HG02763 (cell line): ENCODE measurements around the gene C19orf25.
"Not testable (repeated sequence)": the region's sequence is repeated elsewhere in the genome, so short reads cannot be mapped to it uniquely, and the experiment has no call there.

Source experiments
- ATAC-seq: cut with Tn5 transposase; IDR thresholded peaks from one replicate; pipeline ENCODE4 v1.9.1; 2021; ENCODE audit warnings: mild to moderate bottlenecking, moderate library complexity; ENCODE audit not compliant: unreplicated experiment

C19orf25 gene

DNA sequence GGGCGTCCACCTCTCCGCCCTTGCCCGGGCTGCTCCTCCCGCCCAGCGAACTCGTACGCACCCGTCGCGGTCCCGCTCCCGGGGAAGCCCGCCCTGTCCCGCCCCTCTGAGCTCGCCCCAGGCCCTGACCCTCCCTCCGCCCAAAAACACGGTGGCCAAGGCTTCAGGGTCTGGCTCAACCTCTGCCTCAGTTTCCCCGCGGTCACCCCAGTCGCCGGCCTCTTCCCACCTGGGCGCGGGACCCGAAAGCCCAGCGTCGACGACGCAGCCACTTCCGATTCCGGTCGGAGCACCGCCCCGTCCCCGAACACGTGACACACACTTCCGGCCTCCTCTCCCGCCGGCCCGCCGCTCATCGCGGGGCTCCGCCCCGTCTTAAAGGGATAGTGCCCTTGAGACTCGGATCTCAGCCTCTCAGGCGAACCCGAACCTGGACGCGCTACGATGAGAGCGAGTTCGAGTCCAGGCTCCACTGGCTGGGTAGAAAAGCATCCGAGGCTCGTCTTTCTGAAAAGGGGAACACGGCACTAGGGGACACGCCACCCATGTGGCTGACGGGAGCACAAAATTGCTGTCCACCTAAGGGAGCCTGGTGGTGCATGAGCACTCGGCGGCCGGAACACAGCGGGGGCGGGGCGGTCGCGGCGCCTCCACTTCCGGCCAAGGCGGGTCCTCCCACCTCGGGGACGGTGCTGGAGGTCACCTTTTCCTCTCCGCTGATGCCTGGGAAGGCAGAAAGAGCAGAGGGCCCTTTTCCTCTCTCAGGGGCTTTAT is at the start of gene C19orf25:
C19orf25 (minus strand) TSS at position 282 of the 774 bp plus-strand sequence. CDS start 312 bp downstream, outside the sequence.
- peak; percentile 89 for ATAC-seq

DNA sequence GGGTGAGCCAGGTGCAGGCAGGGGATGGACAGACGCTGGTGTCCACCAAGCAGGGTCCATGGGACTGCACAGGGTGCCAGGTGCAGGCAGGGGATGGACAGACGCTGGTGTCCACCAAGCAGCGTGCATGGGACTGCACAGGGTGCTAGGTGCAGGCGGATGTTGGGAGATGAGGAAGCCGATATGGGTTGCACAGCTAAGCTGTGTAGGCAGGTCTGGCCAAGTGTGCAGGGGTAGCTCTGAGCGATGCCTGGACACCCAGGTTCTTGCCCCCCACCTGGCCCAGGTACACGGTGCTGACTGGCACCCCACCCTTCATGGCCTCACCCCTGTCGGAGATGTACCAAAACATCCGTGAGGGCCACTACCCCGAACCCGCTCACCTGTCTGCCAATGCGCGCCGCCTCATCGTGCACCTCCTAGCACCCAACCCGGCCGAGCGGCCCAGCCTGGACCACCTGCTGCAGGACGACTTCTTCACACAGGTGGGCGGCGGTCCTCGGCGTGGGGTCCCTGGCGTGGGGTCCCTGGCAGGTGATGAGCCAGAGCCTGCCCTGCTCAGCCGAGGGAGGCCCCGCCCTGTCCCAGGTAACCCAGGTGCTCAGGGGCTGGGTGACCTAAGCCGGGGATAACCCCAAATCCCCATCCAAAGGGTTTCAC is 48.8 kb upstream of the C19orf25 start:
- ATAC-seq, result no peak

- no peak for ATAC-seq
Observed at GRCh38 chr19:1526979-1527649, 48.1 kb upstream of the C19orf25 start.

GRCh38 chr19:1526066-1526778 is 47.2 kb upstream of the C19orf25 start:
- no peak for ATAC-seq

DNA sequence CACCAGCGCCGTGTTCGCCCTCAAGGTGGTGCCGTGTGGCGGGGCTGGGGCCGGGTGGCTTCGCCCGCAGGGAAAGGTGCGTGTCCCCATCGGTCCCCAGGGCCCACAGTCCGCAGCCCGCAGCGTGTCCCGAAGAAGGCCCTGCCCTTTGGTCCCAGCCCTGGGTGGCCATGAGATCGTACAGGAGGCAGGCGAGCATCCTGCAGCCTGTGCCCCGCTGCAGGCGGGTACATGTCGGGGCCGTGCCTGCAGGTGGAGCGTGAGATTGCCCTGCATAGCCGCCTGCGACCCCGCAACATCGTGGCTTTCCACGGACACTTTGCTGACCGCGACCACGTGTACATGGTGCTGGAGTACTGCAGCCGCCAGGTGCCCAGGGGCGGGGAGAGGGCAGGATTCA is 46.3 kb upstream of the C19orf25 start:
- ATAC-seq, result no peak

DNA sequence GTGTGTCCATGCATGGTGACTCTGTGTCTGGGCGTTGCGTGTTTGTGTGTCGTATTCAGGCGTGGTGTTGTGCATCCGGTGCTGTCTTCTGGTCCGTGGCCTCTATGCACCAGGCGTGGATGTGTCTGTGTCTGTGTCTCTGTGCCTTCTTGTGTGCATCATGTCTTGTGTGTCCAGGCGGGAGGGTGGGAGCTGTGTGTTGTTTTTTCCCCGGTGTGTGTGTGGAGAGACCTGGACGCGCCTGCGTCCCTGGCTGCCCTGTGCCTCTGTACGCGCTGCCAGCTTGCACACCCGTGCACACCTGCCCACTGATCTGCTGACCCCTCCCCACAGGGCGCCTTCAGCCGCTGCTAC is 45.9 kb upstream of the C19orf25 start:
- ATAC-seq, result no peak

- ATAC-seq, result no peak
Observed at GRCh38 chr19:1524287-1524971, 45.4 kb upstream of the C19orf25 start.

DNA sequence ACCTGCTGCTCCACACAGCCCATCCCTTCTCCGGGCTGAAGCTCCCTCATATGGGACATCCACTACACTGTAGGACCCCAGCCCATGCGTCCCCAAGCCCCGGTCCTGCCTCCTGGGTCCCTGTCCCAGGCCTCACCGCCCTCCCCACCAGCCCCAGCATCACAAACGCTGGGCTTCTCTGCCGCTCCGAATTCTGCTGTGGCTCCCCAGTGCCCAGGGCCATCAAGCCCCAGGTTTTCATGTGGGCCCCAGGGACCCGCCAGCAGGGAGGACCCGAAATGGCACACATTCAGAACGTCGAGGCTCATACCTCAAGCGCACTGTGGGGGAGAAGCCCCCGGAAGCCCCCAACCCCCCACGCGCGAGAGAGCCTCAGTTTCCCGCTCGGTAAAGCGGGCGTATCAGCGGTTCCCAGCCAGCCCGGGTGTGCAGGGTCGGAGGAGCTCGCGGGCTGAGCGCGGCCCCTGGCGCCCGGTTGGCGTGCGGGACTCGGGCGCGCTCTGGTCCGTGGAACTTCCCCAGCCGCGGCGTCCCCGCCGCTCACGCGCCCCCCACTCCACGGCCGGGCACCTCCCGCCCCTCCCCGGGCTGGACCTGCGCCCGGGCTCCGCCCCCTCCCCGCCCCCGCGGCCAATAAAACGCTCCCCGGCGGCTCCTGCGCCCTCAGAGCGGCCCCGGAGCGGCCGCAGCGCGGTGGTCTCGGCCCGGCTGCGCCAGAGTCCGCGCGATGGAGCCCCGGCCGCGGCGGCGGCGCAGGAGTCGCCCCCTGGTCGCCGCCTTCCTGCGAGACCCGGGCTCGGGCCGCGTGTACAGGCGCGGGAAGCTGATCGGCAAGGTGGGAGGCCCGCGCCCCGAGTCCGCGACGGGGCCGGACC is 44.6 kb upstream of the C19orf25 start, which contains the start of gene PLK5:
PLK5 (plus strand) TSS at position 666 of the 875 bp plus-strand sequence. CDS start 2,920 bp downstream, outside the sequence.
- ATAC-seq, result no peak

GRCh38 chr19:1522838-1523237 is 43.8 kb upstream of the C19orf25 start:
- no peak for ATAC-seq

DNA sequence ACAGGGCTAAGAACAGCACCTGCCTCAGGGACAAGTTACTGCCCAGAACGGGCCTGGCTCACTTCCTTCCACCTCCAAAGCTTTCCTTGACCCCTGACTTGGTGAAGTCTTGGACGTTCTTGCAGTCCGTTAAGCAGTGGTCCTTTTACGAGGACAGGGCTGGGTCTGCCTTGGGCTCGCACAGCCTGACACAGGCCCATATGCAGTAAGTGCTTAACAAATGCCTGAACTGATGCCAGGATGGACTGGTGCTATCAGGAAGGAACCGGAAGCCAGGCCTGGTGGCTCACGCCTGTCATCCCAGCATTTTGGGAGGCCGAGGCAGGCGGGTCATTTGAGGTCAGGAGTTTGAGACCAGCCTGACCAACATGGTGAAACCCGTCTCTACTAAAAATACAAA is 43.0 kb upstream of the C19orf25 start:
- ATAC-seq, result no peak

- no peak for ATAC-seq
Observed at GRCh38 chr19:1521636-1522035, 42.6 kb upstream of the C19orf25 start.

GRCh38 chr19:1520203-1520780 is 41.3 kb upstream of the C19orf25 start:
- no peak for ATAC-seq

- ATAC-seq, result not testable (repeated sequence)
Observed at GRCh38 chr19:1519802-1520201, 40.8 kb upstream of the C19orf25 start.

DNA sequence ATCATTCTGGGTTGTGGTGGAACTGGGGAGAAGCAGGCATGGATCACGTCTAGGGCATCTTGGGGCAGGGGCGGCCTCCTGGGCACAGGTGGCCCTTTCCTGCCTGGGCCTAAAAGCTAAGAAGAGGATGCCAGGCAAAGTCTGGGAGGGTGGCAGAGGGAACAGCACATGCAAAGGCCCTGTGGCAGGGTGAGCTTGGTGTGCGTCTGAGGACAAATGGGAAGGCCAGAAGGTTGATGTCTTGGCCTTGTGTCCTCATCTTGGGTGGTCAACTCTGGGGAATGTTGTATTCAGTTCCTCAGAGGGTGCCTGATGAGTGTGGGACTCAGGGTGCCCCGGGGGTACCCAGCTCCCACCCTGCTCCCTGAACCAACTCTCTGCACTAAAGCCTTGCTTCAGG is 39.5 kb upstream of the C19orf25 start:
- no peak for ATAC-seq

DNA sequence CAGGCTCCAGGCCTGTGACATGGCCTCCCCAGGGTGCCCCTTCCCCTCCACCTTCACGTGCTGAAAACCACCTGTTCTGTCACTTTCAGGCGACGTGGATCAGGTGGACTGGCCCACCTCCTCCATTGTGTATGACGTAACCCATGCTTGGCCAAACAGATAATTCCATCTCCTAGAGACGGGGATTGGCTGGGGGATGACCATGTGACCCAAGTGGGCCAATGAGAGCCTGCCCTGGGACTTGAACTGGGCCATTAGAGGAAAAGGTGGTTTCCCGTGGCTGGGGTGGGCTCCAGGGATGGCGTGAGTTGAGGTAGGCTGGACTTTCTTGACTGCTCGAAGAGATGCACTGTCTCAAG is 37.4 kb upstream of the C19orf25 start:
- no peak for ATAC-seq

DNA sequence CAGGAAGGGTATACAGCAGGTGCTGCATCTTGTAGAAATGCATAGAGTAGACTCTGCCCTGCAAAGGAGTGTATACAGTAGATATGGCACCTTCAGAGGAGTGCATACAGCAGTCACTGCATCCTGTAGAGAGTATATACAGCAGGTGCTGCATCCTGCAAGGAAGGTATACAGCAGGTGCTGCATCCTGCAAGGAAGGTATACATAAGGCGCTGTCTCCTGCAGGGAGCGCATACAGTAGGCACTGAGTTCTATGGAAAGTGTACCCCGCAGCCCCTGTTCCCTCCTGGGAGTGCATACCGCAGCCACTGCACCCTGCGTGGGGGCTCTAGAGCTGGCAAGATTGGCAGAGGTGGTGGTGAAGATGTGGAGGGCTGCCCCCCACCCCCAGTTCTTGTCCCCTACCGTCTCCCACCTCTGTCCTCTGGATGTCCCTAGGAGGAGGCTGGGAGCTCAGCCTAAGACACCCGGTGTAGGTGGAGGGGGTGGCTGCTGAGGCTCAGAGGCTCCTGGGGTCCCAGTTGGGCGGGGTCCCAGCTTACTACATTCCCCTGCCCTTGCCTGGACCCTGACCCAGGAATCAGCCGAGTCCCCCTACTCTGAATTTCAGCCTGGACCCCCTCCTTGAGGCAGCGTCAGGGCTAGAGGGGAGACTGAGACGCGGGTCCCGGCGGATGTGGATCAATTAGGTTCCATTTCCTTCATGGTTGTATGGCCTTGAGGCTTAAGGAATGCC is 36.1 kb upstream of the C19orf25 start:
- ATAC-seq, result no peak

DNA sequence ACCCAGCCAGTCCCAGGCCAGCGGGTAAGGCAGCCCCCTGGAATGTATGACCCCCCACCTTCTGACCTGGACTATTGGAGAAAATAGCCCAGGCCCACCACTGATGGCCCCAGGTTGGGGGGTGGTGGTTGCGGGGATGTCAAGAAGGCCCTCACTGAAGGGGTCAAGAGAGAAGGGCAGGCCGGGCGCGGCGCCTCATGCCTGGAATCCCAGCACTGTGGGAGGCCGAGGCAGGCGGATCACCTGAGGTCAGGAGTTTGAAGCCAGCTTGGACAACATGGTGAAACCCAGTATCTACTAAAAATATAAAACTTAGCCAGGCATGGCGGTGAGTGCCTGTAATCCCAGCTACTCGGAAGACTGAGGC is 35.3 kb upstream of the C19orf25 start:
- ATAC-seq, result no peak

GRCh38 chr19:1513499-1514294 is 34.7 kb upstream of the C19orf25 start:
- ATAC-seq, result no peak
